ENCODE data around the gene C8B.

The C8B gene

GRCh38 chr1:57003398-57004139, 37.8 kb upstream of the C8B start:
- TF ChIP-seq CREB1 (IDR thresholded peaks at IDR 0.05; ENCODE audit: low read depth) (no peak), YY1 (IDR thresholded peaks at IDR 0.05; ENCODE audit: low read depth) (no peak), NFIC (IDR thresholded peaks at IDR 0.05) (no peak), FOXM1 (IDR thresholded peaks at IDR 0.05; ENCODE audit: borderline replicate concordance, low read depth) (no peak), CEBPB (IDR thresholded peaks at IDR 0.05) (no peak), ZBTB7A (IDR thresholded peaks at IDR 0.05; ENCODE audit: low read depth) (no peak), TCF12 (IDR thresholded peaks at IDR 0.05; ENCODE audit: low read depth) (no peak), RAD21 (IDR thresholded peaks at IDR 0.05; ENCODE audit: low read depth) (no peak), REST (IDR thresholded peaks at IDR 0.05; ENCODE audit: low read depth) (no peak), TAF1 (IDR thresholded peaks at IDR 0.05; ENCODE audit: low read depth) (no peak)

GRCh38 chr1:56995414-56996100, 29.7 kb upstream of the C8B start:
- TF ChIP-seq RAD21 (IDR thresholded peaks at IDR 0.05; ENCODE audit: low read depth) (no peak), FOXM1 (IDR thresholded peaks at IDR 0.05; ENCODE audit: borderline replicate concordance, low read depth) (no peak), CREB1 (IDR thresholded peaks at IDR 0.05; ENCODE audit: low read depth) (no peak), USF1 (IDR thresholded peaks at IDR 0.05) (no peak), EGR1 (IDR thresholded peaks at IDR 0.05) (no peak), YY1 (IDR thresholded peaks at IDR 0.05; ENCODE audit: low read depth) (no peak), CEBPB (IDR thresholded peaks at IDR 0.05) (no peak)

- TF ChIP-seq FOXM1 (IDR thresholded peaks at IDR 0.05; ENCODE audit: borderline replicate concordance, low read depth) (no peak), ZBTB7A (IDR thresholded peaks at IDR 0.05; ENCODE audit: low read depth) (no peak), USF1 (IDR thresholded peaks at IDR 0.05) (no peak), CREB1 (IDR thresholded peaks at IDR 0.05; ENCODE audit: low read depth) (no peak), TAF1 (IDR thresholded peaks at IDR 0.05; ENCODE audit: low read depth) (no peak), EP300 (IDR thresholded peaks at IDR 0.05; ENCODE audit: borderline replicate concordance) (no peak), CEBPB (IDR thresholded peaks at IDR 0.05) (no peak), REST (IDR thresholded peaks at IDR 0.05; ENCODE audit: low read depth) (no peak), TEAD4 (IDR thresholded peaks at IDR 0.05) (no peak), MAX (IDR thresholded peaks at IDR 0.05) (no peak), YY1 (IDR thresholded peaks at IDR 0.05; ENCODE audit: low read depth) (no peak), TCF12 (IDR thresholded peaks at IDR 0.05; ENCODE audit: low read depth) (no peak), NFIC (IDR thresholded peaks at IDR 0.05) (no peak), EGR1 (IDR thresholded peaks at IDR 0.05) (no peak), RAD21 (IDR thresholded peaks at IDR 0.05; ENCODE audit: low read depth) (no peak)
Observed at GRCh38 chr1:56993475-56993874, 27.7 kb upstream of the C8B start.

GRCh38 chr1:56992318-56993125, 26.7 kb upstream of the C8B start:
- TF ChIP-seq MAX (IDR thresholded peaks at IDR 0.05) (no peak), USF1 (IDR thresholded peaks at IDR 0.05) (no peak), FOXM1 (IDR thresholded peaks at IDR 0.05; ENCODE audit: borderline replicate concordance, low read depth) (no peak), TEAD4 (IDR thresholded peaks at IDR 0.05) (no peak), REST (IDR thresholded peaks at IDR 0.05; ENCODE audit: low read depth) (no peak), TAF1 (IDR thresholded peaks at IDR 0.05; ENCODE audit: low read depth) (no peak), EGR1 (IDR thresholded peaks at IDR 0.05) (no peak), ZBTB7A (IDR thresholded peaks at IDR 0.05; ENCODE audit: low read depth) (no peak), RAD21 (IDR thresholded peaks at IDR 0.05; ENCODE audit: low read depth) (no peak), CEBPB (IDR thresholded peaks at IDR 0.05) (no peak), CREB1 (IDR thresholded peaks at IDR 0.05; ENCODE audit: low read depth) (no peak), EP300 (IDR thresholded peaks at IDR 0.05; ENCODE audit: borderline replicate concordance) (no peak), YY1 (IDR thresholded peaks at IDR 0.05; ENCODE audit: low read depth) (no peak), NFIC (IDR thresholded peaks at IDR 0.05) (no peak), TCF12 (IDR thresholded peaks at IDR 0.05; ENCODE audit: low read depth) (no peak)

Measured in Ishikawa (cell line).